ENCODE results near the gene CCL28. TPM values are rescaled to one million over a fixed set of nuclear protein-coding genes. Genes with fewer than 3 reads are reported as not detected.

The CCL28 gene
- total and polyA plus RNA-seq, 9 of the 15 experiments (the other 6 are each of a cell fraction or from before 2014, with no cell fraction given) = not detected

- Histone ChIP-seq H3K4me1 (replicated peaks in 1 of 2; ENCODE audit: control insufficient read depth in 2 of 2, insufficient read depth in 2 of 2, low read length in 2 of 2) (peaks cover 0 to 28% of the 10 kb centered on the region in 2 experiments; a peak in 4 of 5 replicates), H3K79me2 (ENCODE audit: control insufficient read depth, insufficient read depth, low read length) (no peaks in the 10 kb centered on the region), H3K4me3 (no peak overlapping the region), H3K27me3 (ENCODE audit: control insufficient read depth in 2 of 2, insufficient read depth in 2 of 2, low read length in 2 of 2) (no peaks in the 10 kb centered on the region), H3K36me3 (ENCODE audit: control insufficient read depth, insufficient read depth, low read length) (no peaks in the 10 kb centered on the region), H3K9ac (ENCODE audit: insufficient read depth in 1 of 2, low read depth in 2 of 2, low read length in 2 of 2) (no peak overlapping the region), H2AFZ (ENCODE audit: low read depth, low read length) (no peak overlapping the region; the same call in 1 of the 2 replicates), H3K9me3 (replicated peaks; ENCODE audit: control insufficient read depth, insufficient read depth, low read depth, low read length) (no peaks in the 10 kb centered on the region), H3K4me2 (ENCODE audit: insufficient read depth, low read length) (no peak overlapping the region), H3K27ac (ENCODE audit: extremely low read depth, low read depth, low read length) (no peak overlapping the region), H3K9me1 (ENCODE audit: control insufficient read depth, insufficient read depth, low read length) (no peaks in the 10 kb centered on the region), H4K20me1 (replicated peaks; ENCODE audit: control insufficient read depth, insufficient read depth, low read length) (no peaks in the 10 kb centered on the region)
- TF ChIP-seq ZNF174 (CRISPR knock-in tag; IDR thresholded peaks at IDR 0.05) = no peak
- TF ChIP-seq ZNF143 (CRISPR knock-in tag; IDR thresholded peaks at IDR 0.05) = no peak
- no peak for TF ChIP-seq ZFP91 (CRISPR knock-in tag; IDR thresholded peaks at IDR 0.05)
- no peak for TF ChIP-seq MTF1 (CRISPR knock-in tag; IDR thresholded peaks at IDR 0.05; ENCODE audit: borderline replicate concordance)
- no peak for TF ChIP-seq ZHX1 (conservative IDR thresholded peaks at IDR 0.05; ENCODE audit: low read length)
- no peak for TF ChIP-seq AFF1 (IDR thresholded peaks at IDR 0.05; ENCODE audit: low read depth in 1 of 2, partially characterized antibody in 2 of 2)
- TF ChIP-seq DIDO1 (tag; IDR thresholded peaks at IDR 0.05; ENCODE audit: low read depth) = no peak
- ChIA-PET POLR2A (interaction anchor here (0.6 to 1.5 kb wide), 2 partner anchors 30 to 152 kb away, joined by 3 read pairs; no protein-coding TSS in a partner anchor), CTCF (ENCODE audit: low intra/inter-chr PET ratio) (no interaction called here)
- BruUV-seq (replicated peaks) = no TSS peak
- 62% methylated on average over 1 of the region's 1 CpG for WGBS (ENCODE audit: insufficient coverage, low coverage, missing lambda C conversion rate)
- in situ Hi-C loops (cut with MboI) (no loop called here), intact Hi-C loops (cut with micrococcal nuclease) (no loop called here)
- no peak for DNase-seq (ENCODE audit: extremely low read depth in 1 of 4, low spot score in 3 of 4)
- no peak for FAIRE-seq
- ATAC-seq = no peak
These were observed 58.5 kb downstream of the CCL28 start for GRCh38 chr5:43353668-43354067.
